DMS153 treated with DMSO at 0.1 percent for 48 hours (cell line): ENCODE data around the gene SIGLEC5.
A peak's percentile ranks its signal among the peaks of the same experiment; 100 is the strongest.

Experiments used
- DNase-seq: peaks from one replicate; lab custom pipeline; 2025; ENCODE audit not compliant: unreplicated experiment; lab: John Stamatoyannopoulos, UW

Gene SIGLEC5

DNA sequence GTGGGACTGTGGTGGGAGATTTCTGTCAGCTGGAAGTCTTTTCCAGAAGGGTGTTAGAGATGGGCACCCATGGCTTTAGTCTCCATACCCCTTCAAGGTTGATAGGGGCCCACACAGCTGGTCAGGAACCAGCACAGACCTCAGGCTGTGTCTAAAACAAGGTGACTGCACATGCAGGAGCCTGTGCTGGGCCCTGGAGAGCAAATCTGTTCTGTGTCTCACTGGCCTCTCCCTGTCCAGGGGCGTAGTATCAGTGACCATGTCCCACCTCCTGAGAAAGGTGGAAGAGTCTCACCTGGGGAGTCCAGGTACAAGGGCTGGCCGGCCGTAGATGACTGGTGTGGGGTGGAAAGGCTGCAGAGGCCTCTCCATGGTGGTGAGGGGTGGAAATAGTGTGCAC, 39.8 kb downstream of the SIGLEC5 start:
- DNase-seq, result no peak

DNA sequence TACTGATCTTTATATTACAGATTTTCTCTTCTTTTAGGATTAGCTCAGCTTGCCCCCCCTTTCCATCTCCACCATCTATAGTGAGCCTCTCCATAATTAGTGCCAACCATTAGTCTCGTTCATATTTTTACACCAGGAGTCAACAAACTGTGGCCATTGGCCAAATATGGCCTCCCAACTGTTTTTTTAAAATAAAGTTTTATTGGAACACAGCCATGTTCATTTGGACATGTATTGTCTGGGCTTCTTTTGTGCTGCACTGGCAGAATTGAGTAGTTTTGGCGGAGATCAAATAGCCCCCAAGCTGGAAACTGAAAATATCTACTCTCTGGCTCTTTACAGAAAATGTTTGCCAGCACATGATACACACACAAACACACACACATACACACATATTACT, 40.7 kb downstream of the SIGLEC5 start:
- DNase-seq, result no peak

DNA sequence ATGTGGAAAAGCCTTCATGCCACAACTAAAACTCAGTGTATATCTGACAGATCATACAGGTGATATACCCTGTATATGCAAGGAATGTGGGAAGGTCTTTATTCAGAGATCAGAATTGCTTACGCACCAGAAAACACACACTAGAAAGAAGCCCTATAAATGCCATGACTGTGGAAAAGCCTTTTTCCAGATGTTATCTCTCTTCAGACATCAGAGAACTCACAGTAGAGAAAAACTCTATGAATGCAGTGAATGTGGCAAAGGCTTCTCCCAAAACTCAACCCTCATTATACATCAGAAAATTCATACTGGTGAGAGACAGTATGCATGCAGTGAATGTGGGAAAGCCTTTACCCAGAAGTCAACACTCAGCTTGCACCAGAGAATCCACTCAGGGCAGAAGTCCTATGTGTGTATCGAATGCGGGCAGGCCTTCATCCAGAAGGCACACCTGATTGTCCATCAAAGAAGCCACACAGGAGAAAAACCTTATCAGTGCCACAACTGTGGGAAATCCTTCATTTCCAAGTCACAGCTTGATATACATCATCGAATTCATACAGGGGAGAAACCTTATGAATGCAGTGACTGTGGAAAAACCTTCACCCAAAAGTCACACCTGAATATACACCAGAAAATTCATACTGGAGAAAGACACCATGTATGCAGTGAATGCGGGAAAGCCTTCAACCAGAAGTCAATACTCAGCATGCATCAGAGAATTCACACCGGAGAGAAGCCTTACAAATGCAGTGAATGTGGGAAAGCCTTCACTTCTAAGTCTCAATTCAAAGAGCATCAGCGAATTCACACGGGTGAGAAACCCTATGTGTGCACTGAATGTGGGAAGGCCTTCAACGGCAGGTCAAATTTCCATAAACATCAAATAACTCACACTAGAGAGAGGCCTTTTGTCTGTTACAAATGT, 42.7 kb downstream of the SIGLEC5 start:
- DNase-seq, result no peak

DNA sequence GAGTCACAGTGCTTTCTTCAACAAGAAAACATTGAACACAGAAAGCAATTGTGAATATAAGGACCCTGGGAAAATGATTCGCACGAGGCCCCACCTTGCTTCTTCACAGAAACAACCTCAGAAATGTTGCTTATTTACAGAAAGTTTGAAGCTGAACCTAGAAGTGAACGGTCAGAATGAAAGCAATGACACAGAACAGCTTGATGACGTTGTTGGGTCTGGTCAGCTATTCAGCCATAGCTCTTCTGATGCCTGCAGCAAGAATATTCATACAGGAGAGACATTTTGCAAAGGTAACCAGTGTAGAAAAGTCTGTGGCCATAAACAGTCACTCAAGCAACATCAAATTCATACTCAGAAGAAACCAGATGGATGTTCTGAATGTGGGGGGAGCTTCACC, 43.4 kb downstream of the SIGLEC5 start:
- DNase-seq, result no peak

DNA sequence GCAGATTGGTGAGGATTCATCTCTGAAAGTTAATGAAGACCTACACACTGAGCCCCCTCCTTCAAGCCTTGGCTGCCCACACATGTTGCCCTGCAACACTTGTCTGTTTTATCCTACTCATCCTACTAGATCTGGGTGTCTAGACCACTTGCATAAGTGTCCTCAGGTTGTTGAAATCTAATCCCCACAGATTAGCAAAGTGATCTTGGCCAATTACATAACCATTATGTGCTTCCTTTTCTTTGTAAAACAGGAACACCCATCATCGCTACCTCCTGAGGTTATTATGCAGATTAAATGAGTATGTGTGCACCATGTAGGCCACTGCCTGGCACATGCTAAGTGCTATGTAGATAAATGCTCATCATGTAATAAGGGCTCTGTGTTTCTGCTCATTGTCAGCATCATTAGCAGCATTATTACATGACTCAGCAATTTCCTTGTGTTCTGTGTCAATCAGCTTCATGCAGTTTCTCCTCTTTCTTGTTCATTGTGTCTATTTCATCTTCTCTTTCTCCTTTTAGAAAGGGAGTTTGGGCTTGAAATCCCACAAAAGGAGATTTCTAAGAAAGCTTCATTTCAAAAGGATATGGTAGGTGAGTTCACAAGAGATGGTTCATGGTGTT, 44.0 kb downstream of the SIGLEC5 start:
- no peak for DNase-seq

DNA sequence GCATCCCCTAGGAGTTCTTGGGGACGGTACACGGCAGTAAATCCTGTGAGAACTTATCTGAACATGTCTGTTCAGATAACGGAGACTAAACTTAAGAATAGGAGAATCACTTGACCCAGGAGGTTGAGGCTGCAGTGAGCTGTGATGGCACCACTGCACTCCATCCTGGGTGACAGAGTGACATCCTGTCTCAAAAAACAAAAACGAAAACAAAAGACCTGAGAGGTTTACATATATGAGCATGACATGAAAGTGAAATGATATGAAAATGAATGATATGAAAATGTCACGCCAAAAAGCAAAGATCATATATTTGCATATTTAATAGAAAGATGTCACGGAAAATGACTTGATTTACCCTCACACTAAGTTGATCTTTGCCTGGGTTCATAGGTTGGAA, 53.4 kb downstream of the SIGLEC5 start:
- no peak for DNase-seq

DNA sequence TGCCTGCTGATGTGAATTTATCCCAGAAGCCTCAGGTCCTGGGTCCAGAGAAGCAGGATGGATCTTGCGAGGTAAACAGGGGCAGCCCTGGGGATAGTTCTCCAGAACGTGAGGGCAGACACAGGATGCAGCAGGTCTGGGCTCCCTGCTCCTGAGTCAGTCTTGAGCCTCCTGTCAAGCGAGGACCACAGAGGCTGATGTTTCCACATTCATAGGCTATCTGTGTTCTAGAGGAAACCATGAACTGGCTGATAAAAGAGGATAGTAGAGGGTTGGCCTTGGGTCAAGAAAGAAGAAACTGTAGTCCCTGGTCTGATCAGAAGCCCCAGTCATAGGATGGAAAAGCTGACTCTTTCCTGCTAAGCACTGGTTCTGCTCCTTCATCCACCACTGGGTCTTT, 56.9 kb downstream of the SIGLEC5 start:
- DNase-seq, result no peak

DNA sequence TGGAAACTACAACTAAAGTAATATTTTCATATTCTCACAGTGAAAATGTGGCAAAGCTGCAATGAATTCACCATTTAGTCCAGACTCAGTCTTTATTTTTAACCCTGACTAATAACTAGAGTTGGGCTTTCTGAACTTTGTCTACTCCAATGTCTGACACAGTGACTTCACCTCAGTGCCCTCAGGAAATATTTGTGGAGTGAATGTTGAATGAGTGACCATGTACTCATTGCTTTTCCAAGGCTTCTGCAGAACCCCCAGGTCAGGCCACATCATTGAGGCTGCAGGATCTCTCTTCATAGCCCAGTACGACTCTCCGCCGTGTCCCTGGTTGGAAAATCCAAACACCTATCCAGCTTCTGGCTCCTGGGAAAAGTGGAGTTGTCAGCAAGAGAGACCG, 57.3 kb downstream of the SIGLEC5 start:
- DNase-seq, result no peak

DNA sequence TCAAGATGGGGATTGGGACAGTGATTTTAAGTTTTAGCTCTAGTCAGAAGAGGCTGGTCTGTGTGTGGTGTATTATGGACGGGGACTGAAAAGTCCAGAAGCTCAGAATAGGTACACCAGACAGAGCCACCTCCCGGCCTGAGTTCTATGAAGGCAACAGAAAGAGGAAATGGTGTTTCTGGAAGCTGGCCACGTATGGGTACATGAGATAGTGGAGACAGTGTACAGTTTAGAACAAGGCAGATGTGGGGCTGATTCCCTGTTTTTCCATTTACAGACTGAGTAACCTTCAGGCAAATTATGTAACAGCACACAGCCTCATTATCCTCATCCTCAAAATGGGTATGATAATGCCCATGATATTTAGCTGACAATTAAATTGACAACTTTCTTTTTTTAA, 57.8 kb downstream of the SIGLEC5 start:
- no peak for DNase-seq

DNA sequence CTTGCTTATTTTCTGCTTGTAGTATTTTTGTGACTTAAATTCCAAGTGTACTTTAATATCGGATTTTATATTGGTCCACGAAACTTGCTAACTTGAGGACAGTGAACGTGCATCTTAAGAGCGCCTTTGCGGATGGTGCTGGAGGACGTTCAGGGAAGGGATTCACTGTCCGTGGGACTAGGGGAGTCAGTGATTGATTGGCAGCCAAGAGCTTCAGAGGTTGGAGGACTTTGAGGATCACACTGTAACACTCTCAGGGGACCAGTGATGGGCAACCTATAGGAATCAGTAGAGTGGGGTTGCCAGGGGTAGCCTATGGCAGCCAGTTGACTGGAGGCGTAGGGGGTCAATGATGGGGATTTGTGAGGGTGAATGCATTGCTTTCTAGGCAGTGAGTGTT, 58.6 kb downstream of the SIGLEC5 start:
- no peak for DNase-seq

DNA sequence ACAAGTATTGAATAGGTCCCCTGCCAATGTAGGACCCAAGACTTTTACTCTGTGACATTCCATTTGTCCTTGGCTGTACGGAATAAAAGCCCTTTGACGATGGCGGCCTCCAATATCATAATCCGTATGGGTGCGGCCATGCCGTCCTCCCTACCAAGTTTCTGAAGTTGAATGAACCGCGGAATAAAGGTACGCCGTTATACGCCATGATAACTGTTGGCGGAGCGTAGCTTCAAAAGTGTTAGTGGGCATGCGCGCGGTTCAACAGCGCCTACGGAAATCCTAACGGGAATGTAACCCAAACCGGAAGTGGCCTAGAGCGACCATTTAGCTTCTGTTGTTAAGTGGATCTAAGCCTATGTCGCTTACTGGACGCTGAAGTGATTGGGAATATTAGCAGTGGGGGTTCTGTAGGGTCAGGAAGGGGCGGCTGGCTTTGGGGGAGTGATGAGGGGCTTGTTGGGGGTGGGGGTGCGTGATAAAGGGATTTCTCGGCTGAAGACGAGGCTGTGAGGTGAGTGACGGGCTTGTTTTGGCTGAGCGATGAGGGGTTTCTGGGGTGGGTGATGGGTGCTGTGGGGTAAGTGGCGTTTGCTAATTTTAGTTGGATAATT, 59.1 kb downstream of the SIGLEC5 start, which contains the start of gene ZNF175:
Gene ZNF175, plus strand, starts transcription at position 322 of the 614 bp plus-strand sequence. CDS start 2,047 bp downstream, outside the sequence.
- DNase-seq, result peak; percentile 88

DNA sequence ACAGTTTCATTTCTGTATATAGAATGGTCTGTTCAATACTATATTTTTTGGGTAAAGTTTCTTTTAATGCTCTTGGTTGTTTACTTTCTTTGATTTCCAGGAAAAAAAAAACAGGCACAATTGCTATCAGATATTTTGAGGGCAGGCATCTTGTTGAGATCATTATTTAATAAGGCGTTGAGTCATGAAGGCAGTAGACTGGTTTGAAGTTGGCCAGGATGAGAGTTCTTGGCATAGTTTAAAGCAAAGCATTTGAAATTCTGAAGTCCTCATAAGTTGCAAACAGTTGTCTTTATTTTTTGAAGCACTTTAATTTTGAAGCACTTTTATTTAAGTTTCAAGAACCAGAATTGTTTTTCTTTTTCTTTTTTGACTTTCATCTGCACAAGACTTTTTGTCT, 61.7 kb downstream of the SIGLEC5 start:
- no peak for DNase-seq

DNA sequence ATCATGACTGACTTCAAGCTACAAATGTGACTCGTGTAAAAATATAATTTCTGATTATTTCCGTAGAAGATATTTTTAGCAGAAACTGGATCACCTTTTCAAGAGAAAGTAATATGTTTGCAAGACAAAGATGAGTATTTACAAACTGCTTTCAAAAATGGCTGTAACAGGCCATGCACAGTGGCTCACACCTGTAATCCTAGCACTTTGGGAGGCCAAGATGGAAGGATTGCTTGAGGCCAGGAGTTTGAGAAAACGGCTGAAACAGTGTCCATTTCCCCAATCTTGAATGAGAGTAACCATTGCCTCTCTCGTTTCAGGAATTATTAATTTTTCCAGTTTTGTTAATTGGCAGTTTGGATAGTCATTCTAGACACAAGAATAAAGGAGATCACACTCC, 62.6 kb downstream of the SIGLEC5 start:
- no peak for DNase-seq

DNA sequence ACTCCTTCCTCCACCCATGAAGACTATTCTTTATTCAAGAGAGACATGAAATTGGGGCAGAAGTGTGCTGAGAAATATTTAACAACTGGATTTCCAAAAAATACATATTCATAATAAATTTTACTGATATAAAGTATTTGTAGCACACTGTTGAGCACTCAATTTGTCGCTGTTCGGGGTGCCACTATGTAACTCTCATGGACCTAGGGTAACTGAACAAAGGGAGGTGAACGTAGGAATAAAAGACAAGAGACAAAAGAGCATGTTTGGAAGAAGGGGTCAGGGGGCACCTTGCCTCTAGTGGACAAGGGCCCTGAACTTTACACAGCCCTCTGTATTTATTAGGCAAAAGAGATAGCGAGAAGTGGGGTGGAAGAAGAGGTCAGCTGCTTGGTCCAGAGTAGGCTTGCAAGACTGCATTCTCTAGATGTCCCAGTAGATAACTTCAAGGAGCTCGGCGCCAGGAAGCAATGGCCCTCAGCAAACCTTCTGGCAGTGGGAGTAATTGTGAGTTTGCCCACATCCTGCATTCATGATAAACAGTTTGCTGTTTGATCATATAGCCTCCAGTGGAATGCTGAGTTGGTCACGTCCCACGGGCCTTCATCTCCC, 63.6 kb downstream of the SIGLEC5 start:
- no peak for DNase-seq

DNA sequence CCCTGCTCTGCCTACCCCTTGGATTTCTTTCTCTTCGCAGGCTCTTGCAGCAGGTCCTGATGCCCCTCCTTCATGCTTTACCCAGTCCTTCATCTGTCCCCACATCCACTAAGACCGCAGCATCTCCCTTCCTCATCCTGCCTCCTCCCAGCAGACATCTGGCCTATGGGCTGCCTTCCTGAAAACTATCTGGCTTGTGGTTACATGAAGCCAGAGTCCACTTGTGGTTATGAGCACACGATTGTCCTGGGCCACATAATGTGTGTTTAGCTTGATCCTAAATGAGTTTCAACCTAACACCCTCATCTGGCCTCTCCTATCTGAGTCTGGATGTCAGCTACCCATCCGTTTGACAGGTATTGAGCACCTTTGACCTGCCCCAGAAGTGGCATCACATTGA, 64.6 kb downstream of the SIGLEC5 start:
- DNase-seq, result no peak

DNA sequence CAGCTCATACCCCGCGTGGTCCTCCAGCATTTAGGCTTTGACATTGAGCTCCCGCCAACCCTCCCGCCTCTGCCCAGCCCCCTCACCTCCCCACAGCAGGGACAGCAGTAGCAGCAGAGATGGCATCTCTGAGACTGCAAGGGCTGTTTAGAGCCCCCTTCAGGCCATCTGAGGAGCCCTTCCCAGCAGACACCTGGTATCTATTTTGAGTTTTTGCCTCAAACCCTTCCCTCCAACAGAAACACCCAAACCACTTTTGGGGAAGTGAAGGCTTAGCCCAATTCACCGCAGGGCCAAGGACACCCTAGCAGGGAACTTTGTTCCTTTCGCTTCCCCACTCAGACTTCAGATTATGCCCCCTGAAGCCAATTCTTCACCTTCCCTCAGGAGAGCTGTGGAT, 65.4 kb downstream of the SIGLEC5 start:
- no peak for DNase-seq
